Measurements from ENCODE around the gene PLAC9.

- TF ChIP-seq, protein P1, sequence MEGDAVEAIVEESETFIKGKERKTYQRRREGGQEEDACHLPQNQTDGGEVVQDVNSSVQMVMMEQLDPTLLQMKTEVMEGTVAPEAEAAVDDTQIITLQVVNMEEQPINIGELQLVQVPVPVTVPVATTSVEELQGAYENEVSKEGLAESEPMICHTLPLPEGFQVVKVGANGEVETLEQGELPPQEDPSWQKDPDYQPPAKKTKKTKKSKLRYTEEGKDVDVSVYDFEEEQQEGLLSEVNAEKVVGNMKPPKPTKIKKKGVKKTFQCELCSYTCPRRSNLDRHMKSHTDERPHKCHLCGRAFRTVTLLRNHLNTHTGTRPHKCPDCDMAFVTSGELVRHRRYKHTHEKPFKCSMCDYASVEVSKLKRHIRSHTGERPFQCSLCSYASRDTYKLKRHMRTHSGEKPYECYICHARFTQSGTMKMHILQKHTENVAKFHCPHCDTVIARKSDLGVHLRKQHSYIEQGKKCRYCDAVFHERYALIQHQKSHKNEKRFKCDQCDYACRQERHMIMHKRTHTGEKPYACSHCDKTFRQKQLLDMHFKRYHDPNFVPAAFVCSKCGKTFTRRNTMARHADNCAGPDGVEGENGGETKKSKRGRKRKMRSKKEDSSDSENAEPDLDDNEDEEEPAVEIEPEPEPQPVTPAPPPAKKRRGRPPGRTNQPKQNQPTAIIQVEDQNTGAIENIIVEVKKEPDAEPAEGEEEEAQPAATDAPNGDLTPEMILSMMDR (IDR thresholded peaks at IDR 0.05), result no peak
- no peak for TF ChIP-seq POLR2A (IDR thresholded peaks at IDR 0.05)
These were observed 35.1 kb downstream of the PLAC9 start for GRCh38 chr10:80167471-80168161.

Measured in body of pancreas (tissue), 4 donors.